Dermis microvascular lymphatic vessel endothelial cell (primary cell): ENCODE measurements around the gene RABEP2. TPM values are rescaled to one million over a fixed set of nuclear protein-coding genes. Genes with fewer than 3 reads are reported as not detected.
"Not testable (repeated sequence)": the region's sequence is repeated elsewhere in the genome, so short reads cannot be mapped to it uniquely, and the experiment has no call there.

Source experiments
- DNase-seq, 2 donors: peaks; one replicate each; pipeline versions ENCODE4 v3.0.0 to v3.0.0-alpha.2; 2010; ENCODE audit warnings: low read depth in 2 of 2
- total RNA-seq: library from RNA; depleted of rRNA; stranded (reverse); fragments of >200 nt; gene quantifications from 2 replicates; pipeline ENCODE4 v1.2.1, GENCODE V29; 2014

Gene RABEP2
- total RNA-seq, 1 donor from 2014 or later = 31.5 TPM

GRCh38 chr16:28879261-28879840, 45.7 kb downstream of the RABEP2 start:
- no peak for DNase-seq

DNA sequence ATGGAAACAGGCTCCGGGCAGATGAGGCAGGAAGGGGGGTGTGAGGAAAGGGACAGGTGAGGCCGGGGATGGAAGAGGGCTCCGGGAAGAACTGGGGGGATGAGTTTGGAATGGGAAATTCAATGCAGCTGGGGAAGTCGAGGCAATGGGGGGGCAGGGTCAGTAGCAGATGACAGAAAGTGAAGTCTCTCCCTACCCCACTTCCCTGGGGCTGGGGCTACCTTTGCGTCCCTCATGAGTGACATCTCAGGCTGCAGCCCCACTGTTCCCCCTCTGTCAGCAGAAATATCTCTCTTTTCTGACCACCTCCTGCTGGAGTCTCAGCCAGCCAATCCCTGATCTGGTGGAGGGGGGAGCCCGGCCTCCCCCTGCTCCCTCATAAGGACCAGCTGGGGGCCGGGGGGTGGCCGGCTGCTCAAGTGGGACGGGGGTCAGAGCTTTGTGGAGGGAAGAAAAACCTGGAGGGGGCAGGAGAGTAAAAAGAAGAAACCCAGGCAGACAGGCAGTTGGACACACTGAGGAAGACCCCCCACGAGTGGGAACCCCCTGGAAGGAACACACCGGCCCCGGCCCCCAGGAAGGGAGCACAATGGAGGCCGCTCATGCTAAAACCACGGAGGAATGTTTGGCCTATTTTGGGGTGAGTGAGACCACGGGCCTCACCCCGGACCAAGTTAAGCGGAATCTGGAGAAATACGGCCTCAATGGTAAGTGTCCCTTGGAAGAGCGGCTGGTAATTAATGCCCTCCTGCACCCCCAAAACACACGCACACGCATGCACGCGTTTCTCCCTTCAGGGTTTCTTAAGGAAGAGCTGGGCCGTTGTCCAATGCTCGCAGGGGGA, 46.7 kb downstream of the RABEP2 start, which contains the start of gene ATP2A1:
ATP2A1 (plus strand) TSS at position 406 of the 844 bp plus-strand sequence; CDS start at position 590, 184 bp downstream.
- no peak for DNase-seq

- DNase-seq = no peak
Measured at GRCh38 chr16:28877655-28878000, 47.4 kb downstream of the RABEP2 start.

GRCh38 chr16:28876973-28877654, 47.9 kb downstream of the RABEP2 start:
- DNase-seq = no peak

- DNase-seq = no peak
Measured at GRCh38 chr16:28876019-28876659, 48.9 kb downstream of the RABEP2 start.

DNA sequence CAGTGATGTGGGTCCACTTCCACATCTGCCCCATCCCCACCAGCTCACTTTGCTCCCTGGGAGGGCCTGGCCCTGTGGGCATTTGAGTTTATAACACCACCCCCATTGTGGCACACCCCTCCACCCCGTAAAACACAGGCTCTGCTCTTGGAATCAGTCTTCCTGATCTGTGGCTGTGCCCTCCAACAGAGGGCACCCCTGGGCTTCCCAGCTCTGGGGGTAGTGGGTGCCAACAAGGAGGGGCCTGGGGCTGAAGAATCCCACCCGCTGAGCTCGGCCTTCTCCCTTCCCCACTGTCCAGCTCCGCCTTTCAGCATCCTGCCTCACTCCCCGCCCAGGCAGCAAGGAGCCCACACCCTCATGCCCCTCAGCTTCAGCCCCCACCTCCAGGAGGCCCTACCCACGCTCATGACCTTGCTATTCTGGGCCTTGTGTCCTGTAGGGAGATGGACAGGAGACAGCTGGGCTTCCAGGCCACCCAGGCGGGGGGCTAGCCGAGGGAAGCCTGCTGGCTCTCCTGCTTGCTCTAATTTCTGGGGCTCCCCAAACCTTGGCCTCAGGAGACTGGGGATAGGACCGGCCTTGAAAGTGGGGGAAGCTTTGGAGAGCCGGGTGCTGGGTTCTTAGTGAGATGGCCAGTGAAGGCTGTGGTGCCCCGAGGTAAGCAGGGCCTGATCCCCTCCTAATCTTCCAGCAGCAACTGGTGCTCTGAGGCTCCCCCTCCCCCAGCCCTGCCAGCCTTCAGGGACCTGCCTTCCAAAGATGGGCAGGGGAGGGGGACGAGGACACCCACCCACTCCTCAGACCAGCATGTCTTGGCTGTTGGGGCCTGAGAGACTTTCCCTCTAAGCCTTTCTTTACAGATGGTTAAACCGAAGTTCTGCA, 49.7 kb downstream of the RABEP2 start:
- no peak for DNase-seq

GRCh38 chr16:28874406-28874805, 50.6 kb downstream of the RABEP2 start:
- no peak for DNase-seq

- peak in 1 of 2 donors; percentile 18 for DNase-seq
Measured at GRCh38 chr16:28873543-28874201, 51.4 kb downstream of the RABEP2 start.

GRCh38 chr16:28872952-28873351, 52.1 kb downstream of the RABEP2 start:
- DNase-seq = no peak

DNA sequence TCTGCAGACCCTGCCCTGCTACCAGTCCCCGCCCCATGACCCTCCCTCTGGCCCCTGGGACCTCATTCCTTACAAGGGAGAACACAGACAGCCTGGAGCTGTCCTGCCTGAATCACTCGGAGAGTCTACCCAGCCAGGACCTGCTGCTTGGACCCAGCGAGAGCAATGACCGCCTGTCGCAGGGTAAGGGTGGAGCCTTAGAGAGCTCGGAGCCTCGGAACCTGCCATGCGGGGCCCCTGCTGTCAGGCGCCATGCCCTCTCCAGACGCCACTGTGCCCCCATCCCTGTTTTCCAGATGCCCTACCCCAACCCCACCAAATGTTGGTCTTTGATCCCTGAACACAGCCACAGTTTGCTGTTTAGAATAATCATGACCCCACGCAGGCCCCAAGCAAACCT, 55.8 kb downstream of the RABEP2 start:
- no peak for DNase-seq

GRCh38 chr16:28867646-28868045, 57.4 kb downstream of the RABEP2 start:
- not testable (repeated sequence) for DNase-seq

GRCh38 chr16:28867241-28867640, 57.8 kb downstream of the RABEP2 start:
- DNase-seq = no peak

- DNase-seq = no peak
Measured at GRCh38 chr16:28866454-28866804, 58.6 kb downstream of the RABEP2 start.

DNA sequence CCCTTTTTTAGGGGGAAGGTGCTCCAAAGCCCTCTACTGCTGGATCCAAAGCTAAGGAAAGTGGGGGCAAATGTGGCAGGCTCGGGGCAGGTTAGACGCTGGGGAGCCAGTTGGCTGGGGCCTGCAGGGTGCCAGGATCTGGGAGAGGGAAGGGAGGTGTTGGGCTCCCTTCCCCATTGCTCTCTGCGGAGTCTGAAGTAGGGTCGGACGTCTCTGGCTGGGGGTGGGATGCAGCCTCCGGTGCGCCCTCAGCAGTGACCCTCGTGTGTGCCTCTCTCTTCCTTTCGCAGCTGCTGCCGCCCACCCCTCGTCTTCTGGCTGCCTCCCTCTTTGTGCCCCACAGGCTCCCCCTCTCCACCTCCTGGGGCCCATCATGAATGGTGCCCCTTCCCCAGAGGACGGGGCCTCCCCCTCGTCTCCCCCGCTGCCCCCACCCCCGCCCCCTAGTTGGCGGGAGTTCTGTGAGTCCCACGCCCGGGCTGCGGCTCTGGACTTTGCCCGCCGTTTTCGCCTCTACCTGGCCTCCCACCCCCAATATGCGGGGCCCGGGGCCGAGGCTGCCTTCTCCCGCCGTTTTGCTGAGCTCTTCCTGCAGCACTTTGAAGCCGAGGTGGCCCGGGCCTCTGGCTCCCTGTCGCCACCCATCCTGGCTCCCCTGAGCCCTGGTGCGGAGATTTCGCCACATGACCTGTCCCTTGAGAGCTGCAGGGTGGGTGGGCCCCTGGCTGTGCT, 59.1 kb downstream of the RABEP2 start:
- DNase-seq = no peak

- no peak for DNase-seq
Measured at GRCh38 chr16:28865001-28865688, 59.9 kb downstream of the RABEP2 start.

DNA sequence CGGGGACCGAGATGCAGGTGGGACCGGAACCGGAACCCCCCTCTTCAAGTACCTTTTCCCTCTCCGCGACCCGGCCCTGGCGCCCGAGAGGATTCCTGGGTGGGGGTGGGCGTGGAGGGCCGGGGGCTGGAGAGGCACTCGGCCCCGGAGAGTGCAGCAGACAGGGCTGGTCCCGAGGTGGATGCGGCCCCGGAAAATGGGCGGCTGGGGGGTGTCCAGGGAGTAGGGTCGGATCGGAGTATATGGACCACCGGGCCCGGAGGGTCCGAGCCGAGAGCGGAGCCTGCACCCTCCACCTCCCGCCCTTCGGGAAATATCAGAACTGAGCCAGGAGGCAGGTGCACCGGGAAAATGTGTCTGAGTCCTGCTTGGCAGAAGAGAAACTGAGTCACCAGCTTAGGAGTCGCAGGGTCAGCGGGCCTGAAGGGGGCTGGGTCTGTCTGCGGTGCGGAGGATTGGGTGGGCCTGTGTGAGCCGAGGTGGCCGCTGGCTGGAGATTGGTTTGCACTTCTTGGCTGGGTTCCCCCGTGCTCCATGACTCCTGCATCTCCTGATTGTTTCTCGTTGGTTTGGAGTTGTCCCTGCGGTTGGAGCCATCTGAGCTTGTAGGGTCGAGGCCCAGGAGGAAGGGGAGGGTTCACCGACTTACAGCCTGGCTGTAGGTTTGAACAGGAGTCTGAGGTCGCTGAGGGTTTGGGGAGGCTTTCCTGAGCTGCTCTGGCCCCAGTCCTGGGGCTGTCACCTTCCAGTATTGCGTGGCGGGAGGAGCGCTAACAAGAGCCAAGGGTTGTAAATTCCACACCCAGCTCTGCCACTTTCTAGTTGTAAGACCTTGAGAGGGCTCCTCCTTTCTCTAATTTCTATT, 60.9 kb downstream of the RABEP2 start:
- peak in 1 of 2 donors; percentile 51 for DNase-seq

DNA sequence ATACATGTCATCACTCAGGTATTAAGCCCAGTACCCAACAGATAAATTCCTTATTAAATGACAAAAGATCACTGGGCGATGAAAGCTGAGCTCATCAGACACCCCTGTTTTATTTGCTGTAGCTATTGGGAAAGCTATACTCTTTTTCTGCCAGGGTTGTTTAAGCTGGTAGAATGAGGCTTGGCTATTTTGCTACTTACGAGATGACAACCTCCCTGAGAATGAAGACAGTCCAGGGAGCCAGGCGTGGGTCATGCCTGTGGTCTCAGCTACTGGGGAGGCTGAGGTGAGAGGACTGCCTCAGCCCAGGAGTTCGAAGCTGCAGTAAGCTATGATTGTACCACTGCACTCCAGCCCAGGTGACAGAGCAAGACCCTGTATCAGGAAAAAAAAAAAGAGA, 65.7 kb downstream of the RABEP2 start:
- DNase-seq = no peak

DNA sequence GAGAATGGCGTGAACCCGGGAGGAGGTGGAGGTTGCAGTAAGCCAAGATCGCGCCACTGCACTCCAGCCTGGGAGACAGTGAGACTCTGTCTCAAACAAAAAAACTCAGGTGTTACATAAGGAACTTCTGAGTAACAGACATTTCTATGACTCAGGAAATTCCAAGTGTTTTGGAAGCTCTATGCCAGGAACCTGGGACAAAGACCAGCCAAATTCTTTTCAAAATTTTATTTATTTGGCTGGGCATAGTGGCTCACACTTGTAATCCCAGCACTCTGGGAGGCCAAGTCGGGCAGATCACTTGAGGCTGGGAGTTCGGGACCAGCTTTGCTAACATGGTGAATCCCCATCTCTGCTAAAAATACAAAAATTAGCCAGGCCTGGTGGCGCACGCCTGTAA, 66.6 kb downstream of the RABEP2 start:
- DNase-seq = no peak
